Body of pancreas (tissue), 4 donors: ENCODE results near the gene ZNF469. TPM values are rescaled to one million over a fixed set of nuclear protein-coding genes. Genes with fewer than 3 reads are reported as not detected.

Experiments
- ATAC-seq: fragments of 150-250 bp; one replicate; pipeline ENCODE4 v1.9.1; 2016
- DNase-seq, 4 donors: peaks; one replicate each; pipeline ENCODE4 v3.0.0-alpha.2; 2019
- H3K27ac ChIP-seq, 4 donors: fragments of 200-600 bp; sonication (generic); 1 replicate in 3 of 4; 2 replicates in 1 of 4; pipeline versions ENCODE4 v1.5.1 to v1.6.1; 2016 to 2019; ENCODE audit warnings: mild to moderate bottlenecking in 1 of 4, mixed read lengths in 1 of 4, moderate library complexity in 1 of 4
- H3K27me3 ChIP-seq, 2 donors: fragments of 200-600 bp; sonication (generic); one replicate each; pipeline ENCODE4 v1.6.0; 2016; ENCODE audit warnings: mild to moderate bottlenecking in 1 of 2
- H3K36me3 ChIP-seq, 2 donors: fragments of 200-600 bp; sonication (generic); replicated peaks in 1 of 2; 2 replicates each; pipeline ENCODE4 v1.5.1; 2016; ENCODE audit warnings: low read depth in 2 of 2; ENCODE audit not compliant: insufficient read depth in 1 of 2
- H3K4me1 ChIP-seq: fragments of 200-600 bp; sonication (generic); one replicate; pipeline ENCODE4 v1.6.0; 2016
- H3K4me3 ChIP-seq, 2 donors: fragments of 200-600 bp; sonication (generic); 1 replicate in 1 of 2; 2 replicates in 1 of 2; pipeline ENCODE4 v1.5.1; 2016 to 2019
- H3K9me3 ChIP-seq, 3 donors: fragments of 200-600 bp; sonication (generic); 1 replicate in 2 of 3; 2 replicates in 1 of 3; pipeline ENCODE4 v1.5.1; 2016
- CTCF ChIP-seq, 7 experiments: fragments of 450-650 bp in 4 of 7; fragments of 200-600 bp in 3 of 7; sonication (generic) in 3 of 7; IDR thresholded peaks; one replicate each; pipeline ENCODE4 v1.5.1; 2016 to 2019; ENCODE audit warnings: antibody characterized with exemption in 7 of 7
- POLR2A ChIP-seq, 3 donors: fragments of 450-650 bp; IDR thresholded peaks; one replicate each; pipeline ENCODE4 v1.6.1; 2016; ENCODE audit warnings: antibody characterized with exemption in 3 of 3, mild to moderate bottlenecking in 2 of 3
- WGBS, 2 donors: methylation state at CpG; one replicate each; pipeline ENCODE4 v1.1.5; 2017; 5-methylcytosine and 5-hydroxymethylcytosine counted together
- intact Hi-C: fragments of 100-400 bp; cut with DNase I; formaldehyde crosslinking; loops from one replicate; pipeline ENCODE4 v1.15.1; 2023
- total RNA-seq, 2 donors: library from RNA; depleted of rRNA; stranded (reverse); fragments of >200 nt; gene quantifications; one replicate each; pipeline ENCODE4 v1.1.0, GENCODE V29; 2016

The ZNF469 gene
- total RNA-seq, 2 donors from 2014 or later = 0.99 to 1.0 TPM

GRCh38 chr16:88402551-88403240 is 19.9 kb downstream of the ZNF469 start:
- intact Hi-C loops = no loop called here
- no peak overlapping the region for H3K4me3 ChIP-seq
- ATAC-seq (no peak), DNase-seq (no peak)
- H3K36me3 ChIP-seq = no peaks in the 10 kb centered on the region
- 70 to 71% methylated on average over 17 to 24 of the region's 24 CpGs for WGBS, 2 donors
- no peaks in the 10 kb centered on the region for H3K27me3 ChIP-seq
- no peaks in the 10 kb centered on the region for H3K9me3 ChIP-seq
- H3K4me1 ChIP-seq = no peaks in the 10 kb centered on the region
- no peak overlapping the region for H3K27ac ChIP-seq
- no peak for TF ChIP-seq POLR2A (IDR thresholded peaks at IDR 0.05)
- TF ChIP-seq CTCF (IDR thresholded peaks at IDR 0.05) = no peak

- no peak for TF ChIP-seq POLR2A (IDR thresholded peaks at IDR 0.05)
- TF ChIP-seq CTCF (IDR thresholded peaks at IDR 0.05) = no peak
Observed at GRCh38 chr16:88403794-88404581, 21.2 kb downstream of the ZNF469 start.

GRCh38 chr16:88404769-88405168 is 22.0 kb downstream of the ZNF469 start:
- 74 to 81% methylated on average over 5 to 6 of the region's 6 CpGs for WGBS, 2 donors
- no peak for DNase-seq
- Histone ChIP-seq H3K27ac (no peak overlapping the region), H3K4me3 (no peak overlapping the region), H3K27me3 (no peaks in the 10 kb centered on the region), H3K36me3 (no peaks in the 10 kb centered on the region), H3K4me1 (no peaks in the 10 kb centered on the region), H3K9me3 (no peaks in the 10 kb centered on the region)
- intact Hi-C loops = no loop called here
- ATAC-seq = no peak
- TF ChIP-seq POLR2A (IDR thresholded peaks at IDR 0.05) (no peak), CTCF (IDR thresholded peaks at IDR 0.05) (no peak)

More at GRCh38 chr16:88403794-88404581, 21.2 kb downstream of the ZNF469 start:
- intact Hi-C loops = no loop called here
- ATAC-seq (no peak), DNase-seq (no peak)
- Histone ChIP-seq H3K27me3 (no peaks in the 10 kb centered on the region), H3K9me3 (no peaks in the 10 kb centered on the region), H3K27ac (no peak overlapping the region), H3K4me1 (no peaks in the 10 kb centered on the region), H3K36me3 (no peaks in the 10 kb centered on the region), H3K4me3 (no peak overlapping the region)
- 64 to 71% methylated on average over 14 to 17 of the region's 22 CpGs for WGBS, 2 donors

GRCh38 chr16:88405216-88406060 is 22.7 kb downstream of the ZNF469 start:
- Histone ChIP-seq H3K9me3 (no peaks in the 10 kb centered on the region), H3K27me3 (no peaks in the 10 kb centered on the region), H3K4me3 (no peak overlapping the region), H3K4me1 (no peaks in the 10 kb centered on the region), H3K36me3 (no peaks in the 10 kb centered on the region), H3K27ac (no peak overlapping the region)
- intact Hi-C loops = no loop called here
- WGBS, 2 donors = 55 to 63% methylated on average over 17 to 29 of the region's 29 CpGs
- DNase-seq (no peak), ATAC-seq (no peak)
- no peak for TF ChIP-seq POLR2A (IDR thresholded peaks at IDR 0.05)
- TF ChIP-seq CTCF (IDR thresholded peaks at IDR 0.05) = no peak
